Measurements from ENCODE around the gene PLA2G12A. TPM values are rescaled to one million over a fixed set of nuclear protein-coding genes. Genes with fewer than 3 reads are reported as not detected.

PLA2G12A gene
- total RNA-seq, result 36.8 TPM

DNA sequence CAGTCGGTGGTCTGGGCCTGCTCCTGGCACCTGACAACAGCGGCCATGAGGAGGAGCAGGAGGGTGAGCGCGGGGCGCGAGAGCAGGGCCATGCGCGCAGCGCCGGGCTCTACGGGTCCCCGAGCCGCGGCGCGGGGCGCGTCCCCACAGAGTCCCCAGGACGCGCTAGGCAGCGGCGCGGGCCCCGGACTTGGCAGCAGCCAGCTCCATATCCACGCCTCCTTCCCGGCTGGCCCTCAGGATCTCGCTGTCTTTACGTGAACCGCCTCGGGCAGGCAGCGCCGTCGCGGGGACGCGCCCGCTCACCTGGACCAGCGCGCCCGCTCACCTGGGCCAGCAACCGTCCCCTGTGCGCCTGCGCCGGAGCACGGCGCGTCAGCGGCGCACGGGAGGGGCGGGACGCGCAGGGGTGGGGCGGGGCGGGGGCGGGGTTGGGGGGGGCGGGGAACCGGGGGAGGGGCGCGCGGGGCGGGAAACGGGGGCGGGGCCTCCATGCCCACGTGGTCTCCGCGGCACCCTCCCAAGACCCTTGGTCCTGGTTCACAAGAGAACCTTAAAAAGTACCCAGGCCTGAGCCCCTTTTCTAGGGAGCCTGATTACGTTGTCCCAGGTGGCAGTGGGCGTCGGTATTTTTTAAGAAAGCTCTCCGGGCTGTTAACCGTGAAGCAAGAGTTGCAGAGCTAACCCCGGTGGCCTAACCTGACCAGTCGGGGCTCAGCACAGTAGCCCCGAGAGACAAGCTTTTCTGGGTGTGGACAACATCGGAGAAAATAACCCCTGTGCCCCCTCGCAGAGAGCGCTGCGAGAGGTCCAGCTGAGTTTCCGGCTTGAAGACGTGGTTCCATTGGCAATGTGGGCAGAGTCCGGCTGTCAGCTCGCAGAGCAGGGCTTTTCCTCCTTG is at the start of gene PLA2G12A:
PLA2G12A (minus strand) TSS at position 353 of the 901 bp plus-strand sequence; CDS start at position 92, 261 bp downstream.

DNA sequence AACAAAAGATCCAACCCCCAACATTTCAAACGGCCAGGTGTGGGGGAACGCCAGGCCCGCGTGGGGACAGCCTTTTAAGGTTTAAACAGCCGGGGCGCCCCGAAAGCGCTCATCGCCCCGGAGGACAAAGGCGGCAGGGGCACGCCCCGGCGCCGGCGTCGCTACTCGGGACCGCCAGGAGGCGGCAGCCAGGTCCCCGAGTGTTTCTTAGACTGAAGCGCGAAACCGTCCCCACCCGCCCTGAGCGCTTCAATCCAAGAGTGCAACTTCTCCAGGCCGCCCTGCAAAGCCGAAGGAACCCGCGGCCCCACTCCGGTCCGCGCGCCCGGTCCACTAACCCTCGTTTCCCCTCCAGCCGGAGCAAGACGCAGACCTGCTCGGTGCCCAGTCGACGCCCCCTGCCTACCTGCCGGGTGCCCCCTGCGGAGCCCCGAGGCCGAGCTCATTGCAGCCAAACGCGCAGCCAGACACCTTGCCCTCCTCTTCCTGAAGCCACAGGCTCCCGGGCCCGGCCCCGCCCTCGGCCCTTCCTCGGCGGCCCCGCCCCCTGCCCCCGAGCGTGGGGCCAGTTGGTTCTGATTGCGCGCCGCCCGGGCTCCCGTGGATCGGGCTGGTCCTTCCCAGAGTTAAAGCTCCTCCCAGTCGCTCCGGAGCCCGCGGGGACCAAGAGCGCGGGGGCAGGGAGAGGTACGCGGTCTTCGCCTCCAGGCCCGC is 26.8 kb downstream of the PLA2G12A start, which contains the start of gene CASP6:
CASP6 (minus strand) TSS at position 496 of the 714 bp plus-strand sequence; CDS start at position 446, 50 bp downstream.

Other genes with a start within 250 kb of the PLA2G12A start
- gene MCUB, start 169.8 kb downstream of the PLA2G12A start, total RNA-seq, result 45.2 TPM
- gene CASP6, start 26.6 kb downstream of the PLA2G12A start, total RNA-seq, result 34.6 TPM
- gene CFI, start 71.9 kb upstream of the PLA2G12A start, total RNA-seq, result 44.0 TPM
- 13.9 TPM for gene GAR1, start 85.7 kb upstream of the PLA2G12A start, total RNA-seq
- gene RRH, start 97.9 kb upstream of the PLA2G12A start, total RNA-seq, result 9.6 TPM
- gene LRIT3, start 118.0 kb upstream of the PLA2G12A start, total RNA-seq, result 5.2 TPM
- 20.8 TPM for gene EGF, start 182.8 kb upstream of the PLA2G12A start, total RNA-seq

All from camera-type eye (tissue), 1 donor.